ENCODE measurements around the gene ADGRG6. TPM values are rescaled to one million over a fixed set of nuclear protein-coding genes. Genes with fewer than 3 reads are reported as not detected.

Gene ADGRG6
- total RNA-seq, 3 donors from 2014 or later = 8.2 to 29.6 (median 28.5) TPM

DNA sequence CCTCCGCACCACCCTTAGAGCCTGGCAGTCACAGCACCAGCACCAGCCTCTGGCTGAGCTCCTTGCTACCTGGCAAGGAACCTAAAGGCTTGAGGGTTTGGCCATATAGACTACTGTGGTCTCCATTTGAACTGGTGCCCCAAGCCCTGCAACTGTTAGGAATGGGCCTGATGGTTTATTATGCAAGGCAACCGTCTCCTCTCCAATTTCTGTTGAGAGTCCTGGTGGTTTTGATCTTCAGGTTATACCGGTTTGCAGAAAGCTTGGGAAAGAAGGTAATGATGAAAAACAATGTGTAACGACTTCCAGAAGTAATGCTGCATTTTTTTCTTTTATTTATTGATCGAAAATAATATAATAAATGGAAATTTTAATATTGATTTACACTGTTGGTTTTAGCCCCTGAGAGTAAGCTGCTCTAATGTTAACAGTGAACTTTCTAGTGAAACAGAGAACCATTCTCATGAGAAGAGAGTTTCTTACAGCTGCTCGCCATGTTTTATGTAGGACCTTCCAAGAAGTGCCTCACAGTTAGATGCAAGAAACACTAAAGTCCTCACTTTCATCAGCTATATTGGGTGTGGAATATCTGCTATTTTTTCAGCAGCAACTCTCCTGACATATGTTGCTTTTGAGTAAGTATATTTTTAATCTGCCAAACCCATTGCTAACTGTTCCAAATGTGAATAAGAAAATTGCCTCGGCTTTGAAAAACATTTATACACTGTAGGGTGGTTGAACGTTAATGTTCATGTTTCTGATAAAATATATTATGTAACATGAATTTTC lies 112.8 kb downstream of the ADGRG6 start:
- H3K27ac ChIP-seq = no peak overlapping the region
- no peak for DNase-seq (ENCODE audit: low spot score in 2 of 2)
- no peaks in the 10 kb centered on the region for H3K36me3 ChIP-seq
- H3K4me3 ChIP-seq = no peak overlapping the region
- H3K27me3 ChIP-seq = no peaks in the 10 kb centered on the region
- H3K4me1 ChIP-seq = no peaks in the 10 kb centered on the region
- no peak for TF ChIP-seq POLR2A (IDR thresholded peaks at IDR 0.05)
- no peak for TF ChIP-seq POLR2AphosphoS5 (IDR thresholded peaks at IDR 0.05)
- TF ChIP-seq, protein P1, sequence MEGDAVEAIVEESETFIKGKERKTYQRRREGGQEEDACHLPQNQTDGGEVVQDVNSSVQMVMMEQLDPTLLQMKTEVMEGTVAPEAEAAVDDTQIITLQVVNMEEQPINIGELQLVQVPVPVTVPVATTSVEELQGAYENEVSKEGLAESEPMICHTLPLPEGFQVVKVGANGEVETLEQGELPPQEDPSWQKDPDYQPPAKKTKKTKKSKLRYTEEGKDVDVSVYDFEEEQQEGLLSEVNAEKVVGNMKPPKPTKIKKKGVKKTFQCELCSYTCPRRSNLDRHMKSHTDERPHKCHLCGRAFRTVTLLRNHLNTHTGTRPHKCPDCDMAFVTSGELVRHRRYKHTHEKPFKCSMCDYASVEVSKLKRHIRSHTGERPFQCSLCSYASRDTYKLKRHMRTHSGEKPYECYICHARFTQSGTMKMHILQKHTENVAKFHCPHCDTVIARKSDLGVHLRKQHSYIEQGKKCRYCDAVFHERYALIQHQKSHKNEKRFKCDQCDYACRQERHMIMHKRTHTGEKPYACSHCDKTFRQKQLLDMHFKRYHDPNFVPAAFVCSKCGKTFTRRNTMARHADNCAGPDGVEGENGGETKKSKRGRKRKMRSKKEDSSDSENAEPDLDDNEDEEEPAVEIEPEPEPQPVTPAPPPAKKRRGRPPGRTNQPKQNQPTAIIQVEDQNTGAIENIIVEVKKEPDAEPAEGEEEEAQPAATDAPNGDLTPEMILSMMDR (IDR thresholded peaks at IDR 0.05) = no peak
- H3K9me3 ChIP-seq = no peaks in the 10 kb centered on the region
- intact Hi-C loops (cut with DNase I; ENCODE audit: low total_unique reads) = no loop called here

DNA sequence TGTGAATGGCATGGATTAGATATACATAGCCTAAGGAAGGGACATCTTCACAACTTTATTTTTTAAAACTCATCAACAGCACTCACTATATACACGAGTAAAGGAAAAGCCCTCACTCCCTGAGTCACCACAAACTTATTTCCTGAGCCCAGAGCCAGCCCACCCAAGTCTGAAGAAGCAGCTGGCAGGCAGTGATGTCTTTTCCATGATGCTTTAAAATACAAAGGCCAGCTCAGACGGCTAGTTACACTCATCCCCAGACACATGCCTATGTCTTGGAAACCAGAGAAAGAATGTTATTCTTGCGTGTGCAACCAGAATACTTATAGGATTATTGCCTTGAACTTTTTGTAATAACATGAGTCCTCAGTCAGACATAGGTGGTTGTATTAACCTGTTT lies 114.4 kb downstream of the ADGRG6 start:
- DNase-seq (ENCODE audit: low spot score in 2 of 2) = no peak
- no peak overlapping the region for H3K4me3 ChIP-seq
- TF ChIP-seq, protein P1 (IDR thresholded peaks at IDR 0.05) = no peak
- TF ChIP-seq POLR2A (IDR thresholded peaks at IDR 0.05) (no peak), POLR2AphosphoS5 (IDR thresholded peaks at IDR 0.05) (no peak)
- no peak overlapping the region for H3K27ac ChIP-seq
- H3K4me1 ChIP-seq = no peaks in the 10 kb centered on the region
- H3K27me3 ChIP-seq = no peaks in the 10 kb centered on the region
- no peaks in the 10 kb centered on the region for H3K9me3 ChIP-seq
- intact Hi-C loops (cut with DNase I; ENCODE audit: low total_unique reads) = no loop called here
- no peaks in the 10 kb centered on the region for H3K36me3 ChIP-seq

DNA sequence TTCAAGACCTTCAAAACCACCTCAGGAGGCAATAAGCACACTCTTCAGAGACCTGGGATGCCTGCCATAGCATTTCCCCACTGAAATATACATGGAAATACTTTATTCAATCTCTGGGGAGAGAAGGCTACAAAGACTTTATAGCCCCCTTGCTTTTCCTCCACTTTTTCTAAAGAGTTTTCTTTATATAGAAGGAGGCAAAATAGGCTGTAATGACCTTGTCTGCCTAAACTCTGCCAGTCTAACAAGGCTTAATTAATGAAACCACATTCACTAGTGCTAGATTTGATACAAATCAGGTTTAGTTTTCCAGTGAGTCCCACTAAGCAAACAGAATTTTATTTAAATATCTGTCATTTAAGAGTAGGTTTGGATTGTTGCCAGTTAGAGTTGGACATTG lies 114.9 kb downstream of the ADGRG6 start:
- Histone ChIP-seq H3K36me3 (no peaks in the 10 kb centered on the region), H3K4me1 (no peaks in the 10 kb centered on the region), H3K27me3 (no peaks in the 10 kb centered on the region), H3K4me3 (no peak overlapping the region), H3K27ac (no peak overlapping the region), H3K9me3 (no peaks in the 10 kb centered on the region)
- intact Hi-C loops (cut with DNase I; ENCODE audit: low total_unique reads) = no loop called here
- TF ChIP-seq POLR2A (IDR thresholded peaks at IDR 0.05) (no peak), POLR2AphosphoS5 (IDR thresholded peaks at IDR 0.05) (no peak)
- TF ChIP-seq, protein P1 (IDR thresholded peaks at IDR 0.05) = no peak
- DNase-seq (ENCODE audit: low spot score in 2 of 2) = no peak

DNA sequence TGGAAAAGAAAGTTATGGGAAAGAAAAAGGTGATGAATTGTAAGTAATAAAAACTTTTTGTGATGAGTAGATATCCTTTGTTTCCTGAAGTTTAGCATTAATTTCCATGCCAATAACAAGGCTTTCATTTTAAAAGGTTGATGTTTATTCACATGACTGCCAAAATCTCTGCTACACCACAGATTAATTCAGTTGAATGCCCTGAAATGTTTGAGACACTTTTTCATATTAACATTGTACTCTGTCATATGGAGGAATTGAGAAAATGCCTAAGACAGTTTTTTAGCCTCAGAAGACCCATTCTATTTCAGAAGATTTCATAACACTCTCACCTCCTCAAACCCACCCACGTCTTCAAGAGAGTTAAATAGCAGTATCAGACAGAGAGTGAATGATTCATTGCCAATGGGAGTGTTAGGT lies 115.5 kb downstream of the ADGRG6 start:
- no peaks in the 10 kb centered on the region for H3K27me3 ChIP-seq
- TF ChIP-seq POLR2A (IDR thresholded peaks at IDR 0.05) (no peak), POLR2AphosphoS5 (IDR thresholded peaks at IDR 0.05) (no peak)
- TF ChIP-seq, protein P1 (IDR thresholded peaks at IDR 0.05) = no peak
- DNase-seq (ENCODE audit: low spot score in 2 of 2) = no peak
- H3K4me3 ChIP-seq = no peak overlapping the region
- H3K9me3 ChIP-seq = no peaks in the 10 kb centered on the region
- intact Hi-C loops (cut with DNase I; ENCODE audit: low total_unique reads) = no loop called here
- H3K27ac ChIP-seq = no peak overlapping the region
- no peaks in the 10 kb centered on the region for H3K4me1 ChIP-seq
- no peaks in the 10 kb centered on the region for H3K36me3 ChIP-seq

DNA sequence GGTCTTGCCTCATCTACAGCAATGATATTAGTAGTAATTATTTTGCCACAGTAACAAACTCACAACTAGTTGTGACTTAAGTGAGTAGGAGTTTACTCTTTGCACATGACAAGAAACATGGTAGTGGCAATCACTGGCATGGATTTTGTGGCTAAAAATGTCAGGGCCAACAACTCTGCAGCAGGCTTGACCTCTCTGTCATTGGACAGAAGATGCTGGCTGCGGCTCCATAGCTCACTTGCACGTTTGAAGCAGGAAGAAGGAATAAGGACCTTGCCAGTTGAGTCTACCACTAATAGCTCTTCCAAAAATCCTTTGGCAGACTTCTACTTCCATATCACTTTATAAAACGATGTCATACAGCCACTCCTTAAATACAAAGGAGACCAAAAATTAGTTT lies 117.3 kb downstream of the ADGRG6 start:
- Histone ChIP-seq H3K4me1 (no peaks in the 10 kb centered on the region), H3K27me3 (no peaks in the 10 kb centered on the region), H3K27ac (no peak overlapping the region), H3K36me3 (no peaks in the 10 kb centered on the region), H3K9me3 (no peaks in the 10 kb centered on the region), H3K4me3 (no peak overlapping the region)
- intact Hi-C loops (cut with DNase I; ENCODE audit: low total_unique reads) = no loop called here
- DNase-seq (ENCODE audit: low spot score in 2 of 2) = no peak
- TF ChIP-seq, protein P1 (IDR thresholded peaks at IDR 0.05) = no peak
- no peak for TF ChIP-seq POLR2A (IDR thresholded peaks at IDR 0.05)
- no peak for TF ChIP-seq POLR2AphosphoS5 (IDR thresholded peaks at IDR 0.05)

All from breast epithelium (tissue), 4 donors.